ENCODE measurements around the gene GNE.
"Not testable (repeated sequence)": the region's sequence is repeated elsewhere in the genome, so short reads cannot be mapped to it uniquely, and the experiment has no call there.

GRCh38 chr9:36176496-36176895 lies 81.8 kb downstream of the GNE start:
- TF ChIP-seq CTCF (conservative IDR thresholded peaks at IDR 0.05); ZFX (IDR thresholded peaks at IDR 0.05): not testable (repeated sequence)

All from C4-2B (cell line).